ELF-1 (cell line): Measurements from ENCODE around the gene CNGA3.
A peak's percentile ranks its signal among the peaks of the same experiment; 100 is the strongest.

Source experiments
- DNase-seq: peaks from one replicate; pipeline ENCODE4 v3.0.0-alpha.2; 2016; ENCODE audit warnings: low read depth, low spot score

Gene CNGA3

DNA sequence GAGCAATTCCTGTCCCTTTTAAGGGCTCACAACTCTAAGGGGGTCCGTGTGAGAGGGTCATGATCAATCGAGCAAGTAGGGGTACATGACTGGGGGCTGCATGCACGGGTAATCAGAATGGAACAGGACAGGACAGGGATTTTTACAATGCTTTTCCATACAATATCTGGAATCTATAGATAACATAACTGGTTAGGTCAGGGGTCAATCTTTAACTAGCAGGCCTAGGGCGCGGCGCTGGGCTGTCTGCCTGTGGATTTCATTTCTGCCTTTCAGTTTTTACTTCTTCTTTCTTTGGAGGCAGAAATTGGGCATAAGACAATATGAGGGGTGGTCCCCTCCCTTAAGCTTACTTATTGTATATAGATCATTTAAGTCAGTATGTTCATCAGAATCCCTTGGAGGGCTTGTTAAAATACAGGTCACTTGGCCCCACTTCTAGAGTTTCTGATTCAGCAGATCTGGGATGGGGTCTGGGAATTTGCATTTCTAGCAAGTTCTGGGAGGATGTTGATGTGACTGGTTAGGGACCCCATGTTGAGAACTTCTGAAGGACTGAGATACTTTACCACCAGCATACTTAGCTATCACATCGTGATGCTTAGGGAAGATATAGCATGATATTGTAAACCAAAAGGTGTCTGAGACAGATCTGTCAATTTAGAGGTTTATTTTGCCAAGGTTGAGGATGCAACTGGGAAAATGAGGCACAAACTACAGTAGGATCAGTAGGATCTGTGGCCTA, 95.6 kb downstream of the CNGA3 start:
- DNase-seq, result no peak

DNA sequence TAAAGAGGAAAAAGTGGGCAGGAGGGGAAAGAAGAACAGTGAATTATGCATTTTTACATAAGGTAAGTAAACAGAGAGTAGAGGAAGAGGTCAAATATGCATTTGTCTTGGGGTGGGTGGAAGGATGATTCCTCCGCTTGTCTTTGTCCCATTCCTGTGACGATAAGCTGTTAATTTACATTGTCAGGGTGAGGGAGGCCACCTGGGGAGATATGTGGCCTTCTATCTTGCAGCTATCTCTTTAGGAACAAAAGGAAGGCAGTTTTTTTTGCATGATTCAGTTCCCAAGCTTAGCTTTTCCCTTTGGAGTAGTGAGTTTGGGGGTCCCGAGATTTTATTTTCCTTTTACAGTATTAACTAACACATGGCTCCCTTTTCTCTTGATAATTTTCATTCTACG, 96.2 kb downstream of the CNGA3 start:
- DNase-seq, result no peak

GRCh38 chr2:98444436-98445176, 98.3 kb downstream of the CNGA3 start, which contains the start of gene INPP4A:
INPP4A (plus strand) TSS chr2:98444858; CDS start chr2:98520049, 75,191 bp downstream.
- peak; percentile 88 for DNase-seq

- no peak for DNase-seq
Observed at GRCh38 chr2:98445177-98445682, 99.0 kb downstream of the CNGA3 start.

DNA sequence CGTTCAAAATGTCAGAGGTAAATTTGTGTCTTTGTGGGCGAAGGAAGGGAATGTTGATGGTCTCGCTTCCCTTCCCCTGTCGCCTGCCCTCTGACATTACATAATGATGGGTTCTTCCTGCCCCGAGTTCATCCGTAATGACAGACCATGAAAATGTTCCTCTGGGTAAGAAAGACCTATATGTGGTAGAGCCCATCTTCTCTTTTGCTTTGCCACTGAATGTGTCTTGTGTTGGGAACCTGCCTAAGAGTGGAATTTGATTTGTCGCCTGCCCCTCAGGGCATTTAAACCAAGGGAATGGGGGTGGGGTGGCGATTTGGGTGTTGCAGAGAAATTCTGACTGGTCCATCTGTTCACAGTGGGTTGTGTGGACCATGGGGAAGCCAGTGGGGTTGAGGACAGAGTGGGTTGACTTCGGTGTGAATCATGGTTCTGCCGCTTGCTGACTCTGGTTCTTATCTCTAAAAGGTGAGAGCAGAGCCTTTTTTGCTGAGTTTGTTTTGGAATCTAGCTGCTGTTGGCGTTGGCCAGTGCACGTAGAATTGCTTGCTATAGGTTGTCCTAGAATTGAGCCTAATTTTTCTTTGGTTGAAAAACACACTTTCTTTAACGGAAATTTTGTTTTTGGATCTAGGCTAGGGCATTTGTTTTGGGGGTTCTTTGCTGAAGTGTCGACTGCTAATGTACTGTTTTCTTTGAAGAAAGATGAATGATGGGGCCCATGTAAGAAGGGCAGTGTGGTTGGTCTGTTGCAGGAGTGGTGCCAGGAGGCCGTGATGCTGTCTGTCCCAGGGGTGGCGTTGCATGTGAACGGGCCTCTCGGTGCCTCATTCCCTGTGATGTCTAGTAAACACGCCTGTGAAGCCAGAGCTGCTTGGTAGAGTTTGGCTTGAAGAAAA, 99.7 kb downstream of the CNGA3 start:
- peak; percentile 63 for DNase-seq

DNA sequence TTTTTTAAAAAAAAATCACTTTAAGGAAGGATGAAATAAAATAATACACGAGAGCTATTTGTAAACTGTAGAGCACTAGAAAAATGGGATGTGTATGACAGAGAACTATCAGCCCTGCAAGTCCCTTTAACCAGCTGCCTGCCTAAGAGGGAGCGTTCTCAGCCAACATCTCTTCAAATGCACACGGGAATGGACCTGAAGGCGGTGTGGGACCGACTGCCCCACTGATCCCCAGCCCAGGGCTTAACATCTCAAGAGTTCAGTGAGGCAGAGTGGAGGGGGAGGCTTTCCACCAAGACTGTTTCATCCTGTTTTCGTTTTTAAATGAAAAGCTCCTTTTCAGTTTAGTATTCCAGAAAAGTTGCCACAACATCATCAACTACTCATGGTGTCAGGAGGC, 100.6 kb downstream of the CNGA3 start:
- no peak for DNase-seq
